Activated gamma-delta T cell treated with Interleukin-2 at 50 U/mL for 16 hours (primary cell): ENCODE measurements around the gene NCAN.
"Not testable (repeated sequence)": the region's sequence is repeated elsewhere in the genome, so short reads cannot be mapped to it uniquely, and the experiment has no call there.

Experiments used
- DNase-seq: peaks from one replicate; pipeline ENCODE4 v3.0.0-alpha.2; 2020

NCAN gene

GRCh38 chr19:19226204-19226603, 14.4 kb downstream of the NCAN start:
- no peak for DNase-seq

DNA sequence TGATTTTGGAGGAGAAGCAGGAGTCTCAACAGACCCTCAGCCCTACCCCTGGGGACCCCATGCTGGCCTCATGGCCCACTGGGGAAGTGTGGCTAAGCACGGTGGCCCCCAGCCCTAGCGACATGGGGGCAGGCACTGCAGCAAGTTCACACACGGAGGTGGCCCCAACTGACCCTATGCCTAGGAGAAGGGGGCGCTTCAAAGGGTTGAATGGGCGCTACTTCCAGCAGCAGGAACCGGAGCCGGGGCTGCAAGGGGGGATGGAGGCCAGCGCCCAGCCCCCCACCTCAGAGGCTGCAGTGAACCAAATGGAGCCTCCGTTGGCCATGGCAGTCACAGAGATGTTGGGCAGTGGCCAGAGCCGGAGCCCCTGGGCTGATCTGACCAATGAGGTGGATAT, 14.9 kb downstream of the NCAN start:
- DNase-seq, result no peak

DNA sequence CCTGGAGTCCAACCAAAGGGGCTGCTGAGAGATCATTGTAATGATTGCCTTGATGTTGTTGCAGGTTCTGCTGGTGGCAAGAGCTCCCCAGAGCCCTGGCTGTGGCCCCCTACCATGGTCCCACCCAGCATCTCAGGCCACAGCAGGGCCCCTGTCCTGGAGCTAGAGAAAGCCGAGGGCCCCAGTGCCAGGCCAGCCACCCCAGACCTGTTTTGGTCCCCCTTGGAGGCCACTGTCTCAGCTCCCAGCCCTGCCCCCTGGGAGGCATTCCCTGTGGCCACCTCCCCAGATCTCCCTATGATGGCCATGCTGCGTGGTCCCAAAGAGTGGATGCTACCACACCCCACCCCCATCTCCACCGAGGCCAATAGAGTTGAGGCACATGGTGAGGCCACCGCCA, 15.5 kb downstream of the NCAN start:
- DNase-seq, result no peak

DNA sequence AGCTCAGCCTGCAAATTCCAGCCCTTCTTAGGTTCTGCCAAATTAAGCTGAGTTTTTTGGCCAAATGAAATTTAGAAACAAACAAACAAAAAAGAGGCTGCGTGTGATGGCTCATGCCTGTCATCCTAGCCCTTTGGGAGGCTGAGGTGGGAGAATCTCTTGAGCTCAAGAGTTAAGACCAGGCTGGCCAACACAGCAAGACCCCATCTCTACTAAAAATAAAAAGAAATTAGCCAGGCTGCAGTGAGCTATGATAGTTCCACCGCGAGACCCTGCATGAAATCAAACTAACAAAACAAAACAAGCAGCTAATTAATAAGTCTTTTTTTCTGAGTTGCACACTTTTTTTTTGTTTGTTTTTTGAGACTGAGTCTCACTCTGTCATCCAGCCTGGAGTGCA, 17.9 kb downstream of the NCAN start:
- no peak for DNase-seq

GRCh38 chr19:19230999-19231398, 19.2 kb downstream of the NCAN start:
- DNase-seq, result no peak

GRCh38 chr19:19232261-19232721, 20.5 kb downstream of the NCAN start:
- DNase-seq, result no peak

DNA sequence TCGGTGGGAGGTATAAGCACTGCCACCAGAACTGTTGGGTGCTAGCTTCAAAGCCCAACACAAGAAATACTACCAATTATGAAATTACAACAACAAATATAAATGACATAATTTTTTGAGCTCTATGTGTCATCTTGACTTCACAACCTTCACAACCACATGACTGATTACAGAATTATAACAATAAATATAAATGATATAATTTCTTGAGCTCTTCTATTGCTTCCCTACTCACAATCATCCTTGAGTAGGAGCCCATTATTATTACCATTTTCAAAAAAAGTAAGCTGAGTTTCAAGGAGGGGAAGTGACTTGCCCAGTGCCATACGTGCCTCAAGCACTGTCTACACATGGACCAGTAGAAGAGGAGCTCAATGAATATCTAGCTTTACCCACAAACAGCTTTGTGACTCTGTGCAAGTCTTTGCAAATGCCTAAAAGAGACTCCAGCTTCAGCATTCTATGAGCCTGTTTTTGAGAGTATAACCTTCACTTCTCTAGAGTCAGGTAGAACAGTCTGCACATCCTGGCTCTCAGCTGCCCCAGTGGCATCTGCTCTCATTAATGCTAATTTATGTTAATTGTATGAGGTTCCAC, 22.6 kb downstream of the NCAN start:
- no peak for DNase-seq

DNA sequence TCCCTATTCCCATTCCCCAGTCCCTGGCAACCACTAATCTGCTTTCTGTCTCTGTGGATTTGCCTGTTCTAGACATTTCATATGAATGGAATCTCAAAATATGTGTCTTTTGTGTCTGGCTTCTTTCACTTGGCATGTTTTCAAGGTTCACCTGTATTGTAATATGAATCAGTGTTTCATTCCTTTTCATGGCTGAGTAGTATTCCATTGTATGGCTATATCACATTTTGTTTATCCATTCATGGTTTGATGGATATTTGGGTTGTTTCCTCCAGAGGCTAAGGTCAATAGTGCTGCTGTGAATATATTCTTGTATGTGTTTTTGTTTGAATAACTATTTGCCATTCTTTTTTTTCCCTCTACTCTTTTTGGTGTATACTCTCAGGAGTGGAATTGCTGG, 24.4 kb downstream of the NCAN start:
- no peak for DNase-seq

GRCh38 chr19:19238126-19238894, 26.6 kb downstream of the NCAN start:
- no peak for DNase-seq

- no peak for DNase-seq
Measured at GRCh38 chr19:19239675-19240074, 27.9 kb downstream of the NCAN start.

- DNase-seq, result no peak
Measured at GRCh38 chr19:19240476-19240875, 28.7 kb downstream of the NCAN start.

- DNase-seq, result no peak
Measured at GRCh38 chr19:19250196-19250801, 38.5 kb downstream of the NCAN start.

GRCh38 chr19:19253409-19253808, 41.7 kb downstream of the NCAN start:
- not testable (repeated sequence) for DNase-seq

- no peak for DNase-seq
Measured at GRCh38 chr19:19256072-19256969, 44.6 kb downstream of the NCAN start.

GRCh38 chr19:19257137-19257536, 45.4 kb downstream of the NCAN start:
- DNase-seq, result no peak

GRCh38 chr19:19257836-19258588, 46.3 kb downstream of the NCAN start:
- no peak for DNase-seq

DNA sequence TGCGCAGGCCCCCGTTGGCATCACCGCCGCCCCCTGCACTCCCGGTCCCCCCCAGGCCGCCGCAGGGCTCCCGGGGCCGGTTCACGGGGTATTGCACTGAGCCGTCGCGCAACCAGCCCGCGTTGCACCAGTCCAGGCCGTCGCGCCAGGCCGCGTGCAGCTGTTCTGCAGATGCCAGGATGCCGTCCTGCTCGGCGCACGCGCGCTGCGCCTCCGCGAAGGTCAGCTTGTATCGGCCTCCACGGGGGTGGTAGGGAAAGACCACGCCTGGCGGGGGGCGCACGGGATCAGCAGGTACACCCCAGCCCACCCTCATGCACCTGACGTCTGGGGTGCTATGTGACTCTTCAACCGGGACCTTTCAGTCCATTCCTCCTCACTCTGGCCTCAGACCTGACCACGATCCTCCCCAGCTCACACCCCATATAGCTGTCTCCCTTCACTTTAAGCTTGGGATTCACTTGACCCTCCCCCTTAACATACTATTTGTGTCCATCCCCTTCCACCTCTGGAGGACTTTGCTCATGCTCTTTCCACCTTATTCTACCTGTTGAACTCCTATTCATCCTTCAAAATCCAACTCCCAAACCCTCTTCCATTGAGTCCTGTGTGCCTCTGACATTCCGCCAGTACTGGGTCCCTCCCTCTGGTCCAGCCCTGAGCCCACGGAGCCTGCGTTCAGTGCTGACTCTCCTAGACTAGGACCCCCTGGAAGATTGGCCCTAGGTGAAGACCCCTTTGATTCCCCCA, 47.0 kb downstream of the NCAN start:
- no peak for DNase-seq

DNA sequence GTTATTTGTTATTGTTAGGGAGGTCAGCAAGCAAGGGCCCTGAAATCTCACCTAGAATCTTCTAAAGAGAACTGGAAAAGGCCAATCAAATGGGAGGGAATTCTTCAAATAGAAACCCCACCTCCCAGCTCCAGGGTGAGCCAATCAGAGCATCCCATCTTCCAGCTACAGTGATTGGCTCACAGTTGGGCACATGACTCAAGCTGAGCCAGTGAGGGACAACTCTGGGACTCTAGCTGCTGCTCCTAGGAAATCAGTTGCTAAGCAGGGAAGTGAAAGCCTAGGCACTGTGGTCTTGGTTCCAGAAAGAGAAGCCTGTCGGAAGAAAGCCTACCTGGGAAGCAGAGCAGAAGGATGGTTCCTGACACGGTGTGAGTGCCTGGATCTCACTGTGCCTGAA, 48.0 kb downstream of the NCAN start:
- DNase-seq, result no peak

GRCh38 chr19:19260417-19261214, 48.9 kb downstream of the NCAN start:
- DNase-seq, result no peak

GRCh38 chr19:19261350-19262189, 49.8 kb downstream of the NCAN start:
- DNase-seq, result no peak
